VCaP (cell line): ENCODE data around the gene GTF2F2.

Experiments used
- H3K27ac ChIP-seq: fragments of 450-650 bp; 2 replicates; pipeline ENCODE4 v1.5.1; 2017
- CTCF ChIP-seq: fragments of 450-650 bp; conservative IDR thresholded peaks from 2 replicates; pipeline ENCODE4 v1.5.1; 2017; ENCODE audit warnings: mild to moderate bottlenecking, moderate library complexity

The GTF2F2 gene

GRCh38 chr13:45280011-45280410 lies 159.7 kb downstream of the GTF2F2 start:
- H3K27ac ChIP-seq: no peak overlapping the region
- TF ChIP-seq CTCF: no peak

- peak; percentile 90 for TF ChIP-seq CTCF
- H3K27ac ChIP-seq: no peak overlapping the region
Measured at GRCh38 chr13:45280751-45281634, 160.7 kb downstream of the GTF2F2 start.

GRCh38 chr13:45282994-45283393 lies 162.7 kb downstream of the GTF2F2 start:
- H3K27ac ChIP-seq: no peak overlapping the region
- TF ChIP-seq CTCF: no peak

- no peak for TF ChIP-seq CTCF
- no peak overlapping the region for H3K27ac ChIP-seq
Measured at GRCh38 chr13:45289936-45290563, 169.7 kb downstream of the GTF2F2 start.

- H3K27ac ChIP-seq: no peak overlapping the region
- TF ChIP-seq CTCF: no peak
Measured at GRCh38 chr13:45292176-45292575, 171.9 kb downstream of the GTF2F2 start.

- no peak for TF ChIP-seq CTCF
- H3K27ac ChIP-seq: no peak overlapping the region
Measured at GRCh38 chr13:45295536-45295935, 175.2 kb downstream of the GTF2F2 start.

GRCh38 chr13:45296259-45296658 lies 175.9 kb downstream of the GTF2F2 start:
- TF ChIP-seq CTCF: no peak
- no peak overlapping the region for H3K27ac ChIP-seq
